GM12875 (cell line): ENCODE results near the gene RAPGEF5.

Experiments
- H3K4me3 ChIP-seq: one replicate; pipeline ENCODE4 v1.5.1; 2011; ENCODE audit warnings: low read depth, low read length, control low read depth
- CTCF ChIP-seq: IDR thresholded peaks from 2 replicates; pipeline ENCODE4 v1.5.1; 2011; ENCODE audit warnings: low read depth, mild to moderate bottlenecking, control low read depth, inconsistent platforms, low read length, moderate library complexity, borderline replicate concordance; ENCODE audit not compliant: insufficient read depth

The RAPGEF5 gene

GRCh38 chr7:22390516-22390915, 33.6 kb upstream of the RAPGEF5 start:
- no peak for TF ChIP-seq CTCF
- H3K4me3 ChIP-seq, result no peak overlapping the region

GRCh38 chr7:22389892-22390291, 32.9 kb upstream of the RAPGEF5 start:
- no peak for TF ChIP-seq CTCF
- no peak overlapping the region for H3K4me3 ChIP-seq

GRCh38 chr7:22387583-22387982, 30.6 kb upstream of the RAPGEF5 start:
- no peak for TF ChIP-seq CTCF
- no peak overlapping the region for H3K4me3 ChIP-seq

- no peak overlapping the region for H3K4me3 ChIP-seq
- no peak for TF ChIP-seq CTCF
These were observed 29.9 kb upstream of the RAPGEF5 start for GRCh38 chr7:22386865-22387264.

- TF ChIP-seq CTCF, result no peak
These were observed 29.4 kb upstream of the RAPGEF5 start for GRCh38 chr7:22386206-22386858.

GRCh38 chr7:22385326-22385725, 28.4 kb upstream of the RAPGEF5 start:
- TF ChIP-seq CTCF, result no peak
- H3K4me3 ChIP-seq, result no peak overlapping the region

More at GRCh38 chr7:22386206-22386858, 29.4 kb upstream of the RAPGEF5 start:
- H3K4me3 ChIP-seq, result no peak overlapping the region

- no peak for TF ChIP-seq CTCF
- no peak overlapping the region for H3K4me3 ChIP-seq
These were observed 23.4 kb upstream of the RAPGEF5 start for GRCh38 chr7:22380333-22380732.
